Activated T-cell treated with anti-CD3 and anti-CD28 coated beads for 24 hours (primary cell): Measurements from ENCODE around the gene FOXD3.
"Not testable (repeated sequence)": the region's sequence is repeated elsewhere in the genome, so short reads cannot be mapped to it uniquely, and the experiment has no call there.

Experiments
- DNase-seq: peaks from one replicate; pipeline ENCODE4 v3.0.0-alpha.2; 2020; ENCODE audit warnings: low read depth

FOXD3 gene

GRCh38 chr1:63321066-63321784 lies 1.1 kb upstream of the FOXD3 start:
- DNase-seq: no peak

GRCh38 chr1:63321785-63322113 lies 618 bp upstream of the FOXD3 start:
- no peak for DNase-seq

GRCh38 chr1:63322944-63323864 lies 837 bp downstream of the FOXD3 start:
- DNase-seq: no peak

GRCh38 chr1:63323865-63324778 lies 1.8 kb downstream of the FOXD3 start:
- no peak for DNase-seq

GRCh38 chr1:63324779-63325119 lies 2.4 kb downstream of the FOXD3 start:
- no peak for DNase-seq

GRCh38 chr1:63325279-63325985 lies 3.1 kb downstream of the FOXD3 start:
- DNase-seq: no peak

GRCh38 chr1:63326106-63326472 lies 3.7 kb downstream of the FOXD3 start:
- no peak for DNase-seq

DNA sequence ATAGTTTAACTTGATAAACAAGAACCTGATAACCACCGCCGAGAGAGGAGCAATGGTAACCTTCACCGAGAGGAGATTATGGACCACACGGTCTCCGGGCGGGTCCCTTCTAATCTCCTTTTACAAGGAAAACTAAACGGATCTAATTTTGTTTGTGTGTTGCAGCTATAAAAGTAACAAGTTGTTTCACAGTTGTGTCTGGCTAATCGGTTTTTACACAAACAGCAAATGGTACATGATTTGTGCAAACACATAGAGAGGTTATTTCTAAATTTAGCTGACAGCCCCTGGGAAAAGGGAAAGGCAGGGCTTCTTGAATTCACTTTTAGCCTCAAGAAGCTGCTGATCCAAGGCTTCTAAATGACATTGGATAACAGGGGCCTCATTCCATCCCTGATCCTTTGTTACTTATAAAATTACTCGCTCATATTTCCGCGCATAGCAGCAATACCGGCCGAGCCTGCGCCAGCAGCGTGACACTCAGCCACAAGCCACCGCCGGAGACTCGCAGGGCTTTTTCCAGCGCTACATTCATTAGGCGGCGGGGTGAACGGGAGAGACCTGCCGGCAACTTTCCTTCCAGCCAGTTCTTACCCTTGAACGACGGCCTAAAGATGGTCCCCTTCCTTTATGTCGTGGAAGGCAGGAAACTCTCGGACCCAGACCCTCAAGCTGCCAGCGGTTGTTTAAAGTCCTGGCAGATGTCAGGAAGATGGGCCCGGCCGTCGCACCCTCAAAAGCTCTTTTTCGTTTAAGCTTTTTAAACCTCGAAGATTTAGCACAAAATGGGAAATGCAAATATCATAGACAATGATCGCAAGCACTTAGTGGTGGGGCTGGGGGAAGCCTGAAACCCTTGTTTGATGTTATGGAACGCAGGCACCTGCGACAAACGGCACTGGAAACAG lies 4.4 kb downstream of the FOXD3 start:
- DNase-seq: no peak

DNA sequence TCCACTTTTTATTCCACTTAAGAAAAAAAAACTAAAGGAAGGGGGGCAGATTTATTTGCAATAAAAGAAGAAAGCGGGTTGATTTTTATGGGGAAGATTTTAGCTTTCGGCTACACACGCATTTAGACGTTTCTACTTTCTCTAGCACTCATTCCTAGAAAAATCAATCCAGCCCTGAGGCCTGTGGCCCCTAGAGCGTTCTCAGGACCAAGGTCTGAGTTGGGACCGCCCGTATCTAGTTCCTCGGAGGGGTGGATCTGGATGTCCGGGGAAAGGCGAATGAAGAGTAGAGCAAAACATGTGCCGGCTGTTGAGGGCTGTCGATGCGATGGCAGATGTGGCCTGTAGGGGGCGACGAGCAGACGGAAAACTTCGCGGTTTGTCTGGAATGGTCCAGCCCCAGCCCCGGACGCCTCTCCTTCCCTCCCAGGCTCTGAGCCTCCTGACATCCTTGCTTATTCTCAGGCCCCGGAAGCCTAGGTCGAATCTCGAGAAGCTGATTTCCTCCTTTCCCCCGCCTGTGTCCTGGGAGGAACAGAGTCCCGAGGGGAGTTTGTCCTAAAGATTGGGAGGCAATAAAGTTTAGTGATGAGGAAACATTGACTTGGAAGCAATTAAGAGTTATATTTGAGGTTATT lies 5.2 kb downstream of the FOXD3 start:
- DNase-seq: no peak

- DNase-seq: no peak
Measured at GRCh38 chr1:63328122-63328521, 5.8 kb downstream of the FOXD3 start.

GRCh38 chr1:63328781-63329180 lies 6.4 kb downstream of the FOXD3 start:
- DNase-seq: no peak

GRCh38 chr1:63329621-63330330 lies 7.4 kb downstream of the FOXD3 start:
- DNase-seq: no peak

DNA sequence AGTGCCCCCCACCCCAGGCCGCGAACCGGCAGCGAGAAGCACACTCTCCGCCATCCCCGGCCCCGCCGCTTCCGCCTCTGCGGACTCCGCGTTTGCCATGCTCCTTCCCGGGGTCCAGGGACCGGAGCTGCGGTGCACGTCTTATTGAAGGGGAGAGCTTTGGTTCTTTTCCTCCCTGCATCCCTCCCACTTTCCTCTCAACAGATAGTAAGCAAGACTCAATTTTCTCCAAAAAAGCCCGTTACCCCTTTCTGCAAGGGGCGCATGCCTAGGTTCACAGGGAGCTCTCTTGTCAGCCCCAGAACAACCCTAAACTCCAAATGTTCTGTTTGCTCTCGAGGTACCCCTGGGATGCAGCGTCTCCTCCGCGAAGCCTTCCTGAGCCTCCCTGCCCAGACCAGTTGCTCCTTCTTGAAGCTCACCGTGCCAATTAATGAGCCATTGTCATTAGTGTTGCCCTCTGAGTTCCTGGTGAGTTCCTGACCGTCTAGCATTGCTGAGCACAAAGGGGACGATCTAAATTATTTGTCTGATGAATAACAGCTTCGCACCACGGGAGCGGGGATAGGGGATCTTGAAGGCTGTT lies 8.1 kb downstream of the FOXD3 start:
- DNase-seq: no peak

DNA sequence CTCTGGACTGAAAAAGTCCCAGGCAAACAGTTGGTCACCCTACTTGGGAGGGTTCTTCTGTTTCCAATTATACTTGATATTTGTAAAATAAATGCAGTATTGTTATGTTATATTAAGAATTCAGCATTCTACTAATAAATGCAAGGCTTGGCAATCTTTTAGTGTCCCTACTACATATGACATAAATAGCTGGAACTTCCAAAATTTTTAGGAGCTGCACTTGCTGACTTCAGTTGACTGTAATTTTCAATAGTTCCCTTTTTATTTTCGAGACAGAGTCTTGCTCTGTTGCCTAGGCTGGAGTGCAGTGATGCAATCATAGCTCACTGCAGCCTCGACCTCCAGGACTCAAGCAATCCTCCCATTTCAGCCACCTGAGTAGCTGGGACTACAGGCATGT lies 20.0 kb downstream of the FOXD3 start:
- no peak for DNase-seq

DNA sequence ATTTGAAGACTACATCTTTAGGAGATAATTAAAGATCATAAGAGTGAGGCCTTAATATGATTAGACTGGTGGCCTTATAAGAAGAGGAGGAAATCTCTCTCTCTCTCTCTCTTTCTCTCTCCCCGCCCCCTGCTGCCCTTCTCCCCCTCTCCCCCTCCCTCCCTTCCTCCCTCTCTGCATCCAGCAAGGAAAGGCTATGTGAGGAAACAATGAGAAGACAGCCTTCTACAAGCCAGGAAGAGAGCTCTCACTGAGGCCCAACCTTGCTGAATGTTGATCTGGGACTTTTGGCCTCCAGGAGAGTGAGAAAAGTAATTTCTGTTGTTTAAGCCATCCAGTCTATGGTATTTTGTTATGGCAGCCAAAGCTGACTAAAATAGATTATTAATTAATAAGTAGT lies 21.6 kb downstream of the FOXD3 start:
- DNase-seq: no peak

GRCh38 chr1:63350320-63350719 lies 28.0 kb downstream of the FOXD3 start:
- no peak for DNase-seq

DNA sequence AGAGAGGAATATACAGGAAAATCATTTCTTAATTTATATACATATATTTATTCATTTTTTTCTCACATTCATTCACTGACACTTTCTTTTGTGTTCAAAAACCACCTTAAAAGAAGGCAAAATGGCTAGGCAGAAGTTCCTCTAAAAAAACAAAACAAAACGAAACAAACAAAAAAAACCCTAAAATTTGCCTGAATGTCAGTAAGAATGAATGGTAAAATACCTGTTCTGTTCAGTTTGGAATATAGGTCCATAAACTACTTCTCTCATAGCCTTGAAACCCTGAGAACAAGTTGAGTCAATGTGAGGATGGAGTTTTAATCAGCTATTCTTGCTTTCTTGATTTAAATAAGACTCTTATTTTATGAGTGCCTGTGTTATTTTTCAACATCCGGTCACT lies 30.4 kb downstream of the FOXD3 start:
- DNase-seq: no peak

GRCh38 chr1:63356234-63356633 lies 33.9 kb downstream of the FOXD3 start:
- DNase-seq: not testable (repeated sequence)

- DNase-seq: no peak
Measured at GRCh38 chr1:63359561-63359960, 37.2 kb downstream of the FOXD3 start.
